Neuronal stem cell (in vitro differentiated cells): ENCODE data around the gene S100A11.

Source experiments
- DNase-seq: peaks from one replicate; pipeline ENCODE4 v3.0.0-alpha.2; 2013; ENCODE audit warnings: low spot score
- H2AFZ ChIP-seq: one replicate; pipeline ENCODE4 v1.6.1; 2013; ENCODE audit warnings: mild to moderate bottlenecking, low read length, inconsistent platforms
- H2AK5ac ChIP-seq: 2 replicates; pipeline ENCODE4 v1.6.1; 2013; ENCODE audit warnings: low read depth, mild to moderate bottlenecking, inconsistent platforms, low read length, moderate library complexity, mixed read lengths
- H2BK120ac ChIP-seq: 2 replicates; pipeline ENCODE4 v1.6.1; 2013; ENCODE audit warnings: low read depth, mild to moderate bottlenecking, inconsistent platforms, low read length, moderate library complexity, mixed read lengths
- H2BK12ac ChIP-seq: one replicate; pipeline ENCODE4 v1.6.1; 2013; ENCODE audit warnings: low read length, inconsistent platforms
- H2BK15ac ChIP-seq: 2 replicates; pipeline ENCODE4 v1.6.1; 2013; ENCODE audit warnings: mild to moderate bottlenecking, low read length, inconsistent platforms, mixed read lengths
- H2BK5ac ChIP-seq: one replicate; pipeline ENCODE4 v1.6.1; 2013; ENCODE audit warnings: inconsistent platforms, mild to moderate bottlenecking, low read length, moderate library complexity
- H3K14ac ChIP-seq: one replicate; pipeline ENCODE4 v1.6.1; 2013; ENCODE audit warnings: low read length, inconsistent platforms
- H3K18ac ChIP-seq: 2 replicates; pipeline ENCODE4 v1.6.1; 2013; ENCODE audit warnings: low read length, inconsistent platforms
- H3K23ac ChIP-seq: 2 replicates; pipeline ENCODE4 v1.6.1; 2013; ENCODE audit warnings: low read depth, mild to moderate bottlenecking, mixed read lengths, low read length, inconsistent platforms; ENCODE audit not compliant: poor library complexity
- H3K27ac ChIP-seq: replicated peaks from 3 replicates; pipeline ENCODE4 v1.5.1; 2013; ENCODE audit warnings: low read length, inconsistent platforms
- H3K27me3 ChIP-seq, 3 experiments: 2 replicates each; pipeline ENCODE4 v1.6.1; 2013; ENCODE audit warnings: low read length in 3 of 3, mild to moderate bottlenecking in 2 of 3, inconsistent platforms in 1 of 3, low read depth in 1 of 3, mixed read lengths in 1 of 3, moderate library complexity in 1 of 3; ENCODE audit not compliant: control insufficient read depth in 3 of 3, insufficient read depth in 3 of 3
- H3K36me3 ChIP-seq, 2 donors: replicated peaks in 1 of 2; 2 replicates each; pipeline ENCODE4 v1.6.1; 2013; ENCODE audit warnings: low read length in 2 of 2; ENCODE audit not compliant: control insufficient read depth in 2 of 2, insufficient read depth in 2 of 2
- H3K4ac ChIP-seq: 2 replicates; pipeline ENCODE4 v1.6.1; 2013; ENCODE audit warnings: inconsistent platforms, mild to moderate bottlenecking, low read length, moderate library complexity
- H3K4me1 ChIP-seq, 2 donors: 1 replicate in 1 of 2; 2 replicates in 1 of 2; pipeline ENCODE4 v1.6.1; 2013; ENCODE audit warnings: low read length in 2 of 2, low read depth in 1 of 2; ENCODE audit not compliant: control insufficient read depth in 2 of 2, insufficient read depth in 1 of 2
- H3K4me2 ChIP-seq: one replicate; pipeline ENCODE4 v1.6.1; 2013; ENCODE audit warnings: mild to moderate bottlenecking, low read length, inconsistent platforms; ENCODE audit not compliant: insufficient read depth, poor library complexity, severe bottlenecking
- H3K4me3 ChIP-seq, 2 donors: 2 replicates each; pipeline ENCODE4 v1.5.1; 2013; ENCODE audit warnings: low read length in 2 of 2, mild to moderate bottlenecking in 2 of 2, inconsistent platforms in 1 of 2, moderate library complexity in 1 of 2
- H3K79me1 ChIP-seq: one replicate; pipeline ENCODE4 v1.6.1; 2013; ENCODE audit warnings: low read depth, mild to moderate bottlenecking, inconsistent platforms, low read length, moderate library complexity
- H3K9ac ChIP-seq: one replicate; pipeline ENCODE4 v1.6.1; 2013; ENCODE audit warnings: mild to moderate bottlenecking, low read depth, low read length, inconsistent platforms; ENCODE audit not compliant: poor library complexity
- H3K9me3 ChIP-seq, 2 donors: replicated peaks in 1 of 2; 2 replicates each; pipeline versions ENCODE3 to v1.6.1; 2013; ENCODE audit warnings: low read length in 2 of 2, mild to moderate bottlenecking in 2 of 2, inconsistent platforms in 1 of 2, low read depth in 1 of 2, mixed read lengths in 1 of 2, moderate library complexity in 1 of 2; ENCODE audit not compliant: control insufficient read depth in 2 of 2, insufficient read depth in 1 of 2
- H4K8ac ChIP-seq: one replicate; pipeline ENCODE4 v1.6.1; 2013; ENCODE audit warnings: low read depth, mild to moderate bottlenecking, inconsistent platforms, low read length, moderate library complexity
- H4K91ac ChIP-seq: one replicate; pipeline ENCODE4 v1.6.1; 2013; ENCODE audit warnings: low read length, low read depth, mild to moderate bottlenecking, inconsistent platforms; ENCODE audit not compliant: poor library complexity
- WGBS, 2 donors: extraction: QIAGEN DNeasy Blood & Tissue Kit; methylation state at CpG; one replicate each; pipeline ENCODE4 v1.1.7; 2013; ENCODE audit warnings: missing lambda C conversion rate in 2 of 2, mixed read lengths in 1 of 2; ENCODE audit not compliant: insufficient read length in 2 of 2, insufficient replicate concordance in 1 of 2; ENCODE audit errors: extremely low coverage in 2 of 2; 5-methylcytosine and 5-hydroxymethylcytosine counted together

The S100A11 gene

DNA sequence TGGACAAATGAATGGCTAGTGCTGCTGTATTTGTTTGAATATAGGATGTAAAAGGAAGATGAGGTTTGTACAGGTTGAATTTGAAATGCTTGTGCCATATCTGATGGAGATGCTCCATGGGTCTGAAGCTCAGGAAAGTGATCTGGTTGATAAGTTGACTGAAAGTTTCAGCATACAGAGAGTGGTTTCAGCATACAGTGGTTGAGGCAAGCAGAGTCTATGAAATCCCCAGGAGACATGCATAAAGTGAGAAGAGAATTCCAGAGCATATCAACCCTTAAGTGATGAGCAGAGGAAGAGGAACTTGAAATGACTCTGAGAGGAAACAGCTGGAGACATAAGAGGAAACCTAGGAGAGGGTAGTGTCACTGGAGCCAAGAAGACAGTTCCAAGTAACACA is 30.3 kb upstream of the S100A11 start:
- H3K4me2 ChIP-seq = no peak overlapping the region
- H3K9ac ChIP-seq = no peak overlapping the region
- no peak overlapping the region for H3K14ac ChIP-seq
- no peak overlapping the region for H3K18ac ChIP-seq
- peaks cover 0 to 17% (median 0%) of the 10 kb centered on the region in 3 experiments for H3K27me3 ChIP-seq
- H2AFZ ChIP-seq = no peak overlapping the region
- H2AK5ac ChIP-seq = no peak overlapping the region
- no peak overlapping the region for H3K27ac ChIP-seq
- no peaks in the 10 kb centered on the region for H3K9me3 ChIP-seq
- H2BK15ac ChIP-seq = no peak overlapping the region
- H3K36me3 ChIP-seq = no peaks in the 10 kb centered on the region
- no peak for DNase-seq
- no peak overlapping the region for H2BK12ac ChIP-seq
- H4K8ac ChIP-seq = no peak overlapping the region
- no peak overlapping the region for H3K4ac ChIP-seq
- no peak overlapping the region for H2BK5ac ChIP-seq
- no peaks in the 10 kb centered on the region for H3K4me1 ChIP-seq
- H4K91ac ChIP-seq = no peak overlapping the region
- H3K4me3 ChIP-seq = no peak overlapping the region
- H2BK120ac ChIP-seq = no peak overlapping the region
- H3K23ac ChIP-seq = no peak overlapping the region
- H3K79me1 ChIP-seq = no peaks in the 10 kb centered on the region

DNA sequence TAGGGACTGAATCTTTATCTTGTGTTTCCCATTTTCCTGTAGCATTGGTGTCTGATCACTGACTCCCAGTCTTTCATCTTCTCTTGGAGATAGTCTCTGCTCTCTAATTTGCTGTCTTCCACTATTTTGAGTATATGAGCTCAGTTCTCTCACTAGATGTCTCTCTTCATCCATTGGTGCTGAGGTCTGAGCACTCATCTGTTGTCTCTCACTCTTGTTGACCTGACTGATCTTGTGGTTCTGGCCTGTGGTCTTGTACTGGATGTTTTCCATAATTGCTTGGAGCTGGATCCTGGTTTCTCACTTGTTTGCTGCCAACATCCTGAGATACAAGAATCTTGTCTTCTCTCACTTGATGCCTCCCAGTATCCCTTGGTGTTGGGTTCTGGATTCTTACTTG is 25.1 kb upstream of the S100A11 start:
- no peaks in the 10 kb centered on the region for H3K4me1 ChIP-seq
- no peak overlapping the region for H2BK15ac ChIP-seq
- no peaks in the 10 kb centered on the region for H3K27me3 ChIP-seq
- H4K8ac ChIP-seq = no peak overlapping the region
- no peak overlapping the region for H3K14ac ChIP-seq
- H3K79me1 ChIP-seq = no peaks in the 10 kb centered on the region
- no peak overlapping the region for H3K4ac ChIP-seq
- no peak overlapping the region for H3K4me2 ChIP-seq
- no peak overlapping the region for H3K18ac ChIP-seq
- H4K91ac ChIP-seq = no peak overlapping the region
- no peak overlapping the region for H2BK12ac ChIP-seq
- no peaks in the 10 kb centered on the region for H3K36me3 ChIP-seq
- H3K4me3 ChIP-seq = no peak overlapping the region
- H2AK5ac ChIP-seq = no peak overlapping the region
- H3K27ac ChIP-seq = no peak overlapping the region
- no peak for DNase-seq
- H2BK120ac ChIP-seq = no peak overlapping the region
- no peak overlapping the region for H3K9ac ChIP-seq
- no peak overlapping the region for H2AFZ ChIP-seq
- H2BK5ac ChIP-seq = no peak overlapping the region
- H3K23ac ChIP-seq = no peak overlapping the region
- no peaks in the 10 kb centered on the region for H3K9me3 ChIP-seq

DNA sequence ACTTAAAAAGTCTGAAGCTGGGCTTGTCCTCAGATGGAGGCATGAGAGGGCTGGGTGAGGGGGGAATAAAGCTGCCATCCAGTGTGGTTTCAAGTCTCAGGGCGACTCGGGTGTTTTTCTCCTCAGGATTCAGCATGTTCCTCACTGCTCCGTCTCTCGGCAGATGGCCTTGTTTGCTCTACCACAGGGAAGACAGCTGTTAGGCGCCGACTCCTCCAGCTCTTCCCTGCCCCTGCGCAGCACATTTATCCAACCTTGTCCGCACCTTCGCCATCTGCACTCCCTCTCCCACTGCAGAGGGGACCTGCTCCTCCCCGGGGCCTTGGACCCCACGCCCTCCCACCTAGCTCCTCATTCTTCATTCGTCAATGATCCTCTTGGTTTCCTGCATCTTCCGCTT is 16.6 kb upstream of the S100A11 start:
- no peak overlapping the region for H2AK5ac ChIP-seq
- no peaks in the 10 kb centered on the region for H3K79me1 ChIP-seq
- no peak overlapping the region for H2BK15ac ChIP-seq
- H4K91ac ChIP-seq = no peak overlapping the region
- H2BK12ac ChIP-seq = no peak overlapping the region
- no peak overlapping the region for H3K27ac ChIP-seq
- no CpG with 5 or more reads among the region's 13 CpGs for WGBS, 2 donors
- no peak overlapping the region for H3K4me3 ChIP-seq
- H3K9me3 ChIP-seq = no peaks in the 10 kb centered on the region
- DNase-seq = no peak
- H3K18ac ChIP-seq = peak overlapping the region; percentile 44
- H3K4me2 ChIP-seq = no peak overlapping the region
- peaks cover 0 to 22% (median 2%) of the 10 kb centered on the region in 3 experiments for H3K27me3 ChIP-seq
- H2BK120ac ChIP-seq = no peak overlapping the region
- H4K8ac ChIP-seq = no peak overlapping the region
- H3K4ac ChIP-seq = no peak overlapping the region
- H3K9ac ChIP-seq = no peak overlapping the region
- peaks cover under 1 to 4% of the 10 kb centered on the region in 2 donors for H3K4me1 ChIP-seq
- no peak overlapping the region for H2BK5ac ChIP-seq
- H3K36me3 ChIP-seq = no peaks in the 10 kb centered on the region
- H2AFZ ChIP-seq = no peak overlapping the region
- no peak overlapping the region for H3K23ac ChIP-seq
- H3K14ac ChIP-seq = peak overlapping the region; percentile 17

DNA sequence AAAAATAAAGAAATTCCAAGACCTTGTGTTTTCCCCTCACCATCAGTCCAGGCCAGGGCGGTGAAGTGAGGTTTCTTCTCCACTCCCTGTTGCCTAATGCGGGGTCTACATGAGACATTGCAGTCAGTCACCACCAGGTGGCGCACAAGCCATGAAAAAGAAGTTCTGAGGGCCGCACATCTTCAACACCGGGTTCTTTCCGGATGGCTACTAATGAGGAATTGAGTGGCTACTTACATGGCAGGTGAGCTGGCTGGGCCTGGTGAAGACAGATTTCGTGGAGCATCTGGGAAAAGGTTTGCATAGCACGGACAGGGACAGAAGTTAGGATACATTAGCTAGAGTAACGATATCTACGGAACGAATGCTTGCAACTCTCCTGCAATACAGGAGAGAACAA is 15.8 kb upstream of the S100A11 start:
- no peak overlapping the region for H4K8ac ChIP-seq
- H3K18ac ChIP-seq = no peak overlapping the region
- H2BK120ac ChIP-seq = no peak overlapping the region
- H3K27ac ChIP-seq = no peak overlapping the region
- DNase-seq = peak; percentile 84
- peaks cover 5 to 10% of the 10 kb centered on the region in 2 donors for H3K4me1 ChIP-seq
- no peak overlapping the region for H4K91ac ChIP-seq
- H3K14ac ChIP-seq = no peak overlapping the region
- no peak overlapping the region for H2BK12ac ChIP-seq
- no peak overlapping the region for H3K4me3 ChIP-seq
- no peak overlapping the region for H2BK5ac ChIP-seq
- H2BK15ac ChIP-seq = no peak overlapping the region
- no peaks in the 10 kb centered on the region for H3K79me1 ChIP-seq
- WGBS, 2 donors = no CpG with 5 or more reads among the region's 11 CpGs
- no peaks in the 10 kb centered on the region for H3K36me3 ChIP-seq
- H2AFZ ChIP-seq = no peak overlapping the region
- H3K9me3 ChIP-seq = no peaks in the 10 kb centered on the region
- H3K27me3 ChIP-seq = peaks cover 0 to 22% (median 2%) of the 10 kb centered on the region in 3 experiments
- no peak overlapping the region for H2AK5ac ChIP-seq
- H3K4me2 ChIP-seq = no peak overlapping the region
- no peak overlapping the region for H3K9ac ChIP-seq
- H3K23ac ChIP-seq = no peak overlapping the region
- no peak overlapping the region for H3K4ac ChIP-seq
